ENCODE data around the gene LCN6. TPM values are rescaled to one million over a fixed set of nuclear protein-coding genes. Genes with fewer than 3 reads are reported as not detected.

Gene LCN6
- total and polyA plus RNA-seq, 9 of the 15 experiments (the other 6 are each of a cell fraction or from before 2014, with no cell fraction given), result 0.10 to 0.45 (median 0.37) TPM; not detected in 5

GRCh38 chr9:136784997-136785361, 36.7 kb upstream of the LCN6 start (continued):
- TF ChIP-seq UBTF (IDR thresholded peaks at IDR 0.05; ENCODE audit: borderline replicate concordance in 1 of 2, low read depth in 2 of 2, low read length in 2 of 2) (no peak), GTF2E2 (tag; IDR thresholded peaks at IDR 0.05) (peak; percentile 49; the same call in 1 of the 2 replicates), MGA (IDR thresholded peaks at IDR 0.05) (no peak), MECOM (CRISPR knock-in tag; IDR thresholded peaks at IDR 0.05) (peak; percentile 35; the same call in 1 of the 2 replicates), YY1 (IDR thresholded peaks at IDR 0.05; ENCODE audit: borderline replicate concordance in 1 of 3, control insufficient read depth in 1 of 3, extremely low read depth in 1 of 3, insufficient read depth in 3 of 3, insufficient read length in 1 of 3, insufficient replicate concordance in 2 of 3, low read depth in 1 of 3, low read length in 2 of 3) (no peak), SLC30A9 (CRISPR knock-in tag; IDR thresholded peaks at IDR 0.05) (no peak), POLR2AphosphoS5 (IDR thresholded peaks at IDR 0.05; ENCODE audit: control insufficient read depth, insufficient read depth, low read depth, low read length) (0 out of 2 replicates have a peak, but pooled peaks have one; percentile 26), NUFIP1 (IDR thresholded peaks at IDR 0.05; ENCODE audit: partially characterized antibody) (no peak), RAD21 (CRISPR knock-in tag; conservative IDR thresholded peaks at IDR 0.05 in 1 of 2, IDR thresholded peaks at IDR 0.05 in 1 of 2) (no peak), HDAC2 (IDR thresholded peaks at IDR 0.05) (0 out of 2 replicates have a peak, but pooled peaks have one; percentile 65), PCBP2 (IDR thresholded peaks at IDR 0.05; ENCODE audit: low read depth, low read length, poor library complexity, severe bottlenecking) (no peak), HDAC3 (IDR thresholded peaks at IDR 0.05; ENCODE audit: borderline replicate concordance, partially characterized antibody) (no peak)
- TF ChIP-seq, protein P1, sequence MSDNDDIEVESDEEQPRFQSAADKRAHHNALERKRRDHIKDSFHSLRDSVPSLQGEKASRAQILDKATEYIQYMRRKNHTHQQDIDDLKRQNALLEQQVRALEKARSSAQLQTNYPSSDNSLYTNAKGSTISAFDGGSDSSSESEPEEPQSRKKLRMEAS (CRISPR knock-in tag; IDR thresholded peaks at IDR 0.05), result no peak

Data from K562 (cell line).